Ascending aorta (tissue), 2 donors: ENCODE measurements around the gene GHDC. TPM values are rescaled to one million over a fixed set of nuclear protein-coding genes. Genes with fewer than 3 reads are reported as not detected.
"Not testable (repeated sequence)": the region's sequence is repeated elsewhere in the genome, so short reads cannot be mapped to it uniquely, and the experiment has no call there.

Source experiments
- DNase-seq, 2 donors: peaks; one replicate each; pipeline ENCODE4 v3.0.0-alpha.2; 2019; ENCODE audit warnings: low spot score in 2 of 2
- H3K27ac ChIP-seq, 2 donors: fragments of 200-600 bp; sonication (generic); one replicate each; pipeline ENCODE4 v1.5.1; 2016 to 2017; ENCODE audit warnings: mild to moderate bottlenecking in 1 of 2
- H3K27me3 ChIP-seq: fragments of 200-600 bp; sonication (generic); one replicate; pipeline ENCODE4 v1.5.1; 2017
- H3K36me3 ChIP-seq, 2 donors: fragments of 200-600 bp; sonication (generic); one replicate each; pipeline ENCODE4 v1.5.1; 2016
- H3K4me1 ChIP-seq, 2 donors: fragments of 200-600 bp; sonication (generic); one replicate each; pipeline ENCODE4 v1.5.1; 2016 to 2017; ENCODE audit warnings: mild to moderate bottlenecking in 1 of 2
- H3K4me3 ChIP-seq, 2 donors: fragments of 200-600 bp; sonication (generic); one replicate each; pipeline ENCODE4 v1.5.1; 2016 to 2017; ENCODE audit warnings: mild to moderate bottlenecking in 1 of 2
- H3K9me3 ChIP-seq, 2 donors: fragments of 200-600 bp; sonication (generic); one replicate each; pipeline ENCODE4 v1.5.1; 2016
- intact Hi-C: fragments of 100-400 bp; cut with DNase I; formaldehyde crosslinking; loops from one replicate; pipeline ENCODE4 v1.15.1; 2023
- total RNA-seq: library from RNA; depleted of rRNA; stranded (reverse); fragments of >200 nt; gene quantifications from one replicate; pipeline ENCODE4 v1.1.0, GENCODE V29; 2016
- TF ChIP-seq, protein P1 (sequence below), 3 experiments: fragments of 200-600 bp in 2 of 3; fragments of 450-650 bp in 1 of 3; sonication (generic) in 2 of 3; IDR thresholded peaks; one replicate each; pipeline ENCODE4 v1.5.1; 2016 to 2019; ENCODE audit warnings: antibody characterized with exemption in 3 of 3, mild to moderate bottlenecking in 1 of 3, moderate library complexity in 1 of 3

GHDC gene, protein sequence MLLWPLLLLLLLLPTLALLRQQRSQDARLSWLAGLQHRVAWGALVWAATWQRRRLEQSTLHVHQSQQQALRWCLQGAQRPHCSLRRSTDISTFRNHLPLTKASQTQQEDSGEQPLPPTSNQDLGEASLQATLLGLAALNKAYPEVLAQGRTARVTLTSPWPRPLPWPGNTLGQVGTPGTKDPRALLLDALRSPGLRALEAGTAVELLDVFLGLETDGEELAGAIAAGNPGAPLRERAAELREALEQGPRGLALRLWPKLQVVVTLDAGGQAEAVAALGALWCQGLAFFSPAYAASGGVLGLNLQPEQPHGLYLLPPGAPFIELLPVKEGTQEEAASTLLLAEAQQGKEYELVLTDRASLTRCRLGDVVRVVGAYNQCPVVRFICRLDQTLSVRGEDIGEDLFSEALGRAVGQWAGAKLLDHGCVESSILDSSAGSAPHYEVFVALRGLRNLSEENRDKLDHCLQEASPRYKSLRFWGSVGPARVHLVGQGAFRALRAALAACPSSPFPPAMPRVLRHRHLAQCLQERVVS
- 94.3 TPM for total RNA-seq

DNA sequence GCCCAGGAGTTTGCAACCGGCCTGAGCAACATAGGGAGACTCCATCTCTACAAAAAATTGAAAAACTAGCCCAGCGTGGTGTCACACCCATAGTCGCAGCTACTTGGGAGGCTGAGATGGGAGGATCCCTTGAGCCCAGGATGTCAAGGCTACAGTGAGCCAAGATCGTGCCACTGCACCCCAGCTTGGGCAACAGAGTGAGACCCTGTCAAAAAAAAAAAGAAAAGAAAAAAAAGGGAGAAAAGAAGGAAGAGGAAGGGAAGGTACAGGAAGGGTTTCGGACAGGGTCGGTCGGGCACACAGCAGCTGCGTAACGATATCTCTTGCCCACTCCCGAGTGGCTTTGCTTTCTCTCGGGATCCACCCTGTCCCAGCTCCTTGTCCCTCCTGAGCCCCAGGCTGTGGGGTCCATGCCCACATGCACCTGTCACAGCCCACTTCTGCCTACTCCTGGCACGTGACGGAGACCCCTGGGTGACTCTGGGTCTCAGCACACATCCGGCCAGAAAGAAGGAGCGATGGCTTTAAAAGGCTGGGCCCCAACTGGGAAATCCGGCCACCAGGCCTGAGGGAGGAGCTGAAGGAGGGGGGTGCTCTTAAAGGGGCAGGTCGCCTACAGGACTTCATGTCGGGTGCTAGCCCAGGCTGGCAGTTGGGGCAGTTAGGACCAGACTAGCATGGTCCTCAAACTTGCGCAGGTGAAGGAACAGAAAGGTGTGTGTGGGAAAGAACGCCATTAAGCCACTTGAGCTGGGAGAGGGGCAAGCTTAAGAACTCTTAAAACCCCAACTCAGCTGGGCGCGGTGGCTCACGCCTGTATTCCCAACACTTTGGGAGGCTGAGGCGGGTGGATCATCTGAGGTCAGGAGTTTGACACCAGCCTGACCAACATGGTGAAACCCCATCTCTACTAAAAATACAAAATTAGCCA, at the start of gene GHDC:
TSS of gene GHDC (minus strand) at position 526 of the 931 bp plus-strand sequence. CDS start 913 bp downstream, outside the sequence.
- no peaks in the 10 kb centered on the region for H3K9me3 ChIP-seq
- intact Hi-C loops: loop anchor here (5.0 kb wide), 1 partner anchor 83 kb away; the partner anchor contains the start of gene STAT5B
- peaks cover 7 to 16% of the 10 kb centered on the region in 2 donors for H3K4me1 ChIP-seq
- H3K4me3 ChIP-seq: peak within 1 kb of the TSS; percentile 65 to 66
- H3K27me3 ChIP-seq: no peaks in the 10 kb centered on the region
- peak within 1 kb of the TSS; percentile 59 to 67 for H3K27ac ChIP-seq
- TF ChIP-seq, protein P1, sequence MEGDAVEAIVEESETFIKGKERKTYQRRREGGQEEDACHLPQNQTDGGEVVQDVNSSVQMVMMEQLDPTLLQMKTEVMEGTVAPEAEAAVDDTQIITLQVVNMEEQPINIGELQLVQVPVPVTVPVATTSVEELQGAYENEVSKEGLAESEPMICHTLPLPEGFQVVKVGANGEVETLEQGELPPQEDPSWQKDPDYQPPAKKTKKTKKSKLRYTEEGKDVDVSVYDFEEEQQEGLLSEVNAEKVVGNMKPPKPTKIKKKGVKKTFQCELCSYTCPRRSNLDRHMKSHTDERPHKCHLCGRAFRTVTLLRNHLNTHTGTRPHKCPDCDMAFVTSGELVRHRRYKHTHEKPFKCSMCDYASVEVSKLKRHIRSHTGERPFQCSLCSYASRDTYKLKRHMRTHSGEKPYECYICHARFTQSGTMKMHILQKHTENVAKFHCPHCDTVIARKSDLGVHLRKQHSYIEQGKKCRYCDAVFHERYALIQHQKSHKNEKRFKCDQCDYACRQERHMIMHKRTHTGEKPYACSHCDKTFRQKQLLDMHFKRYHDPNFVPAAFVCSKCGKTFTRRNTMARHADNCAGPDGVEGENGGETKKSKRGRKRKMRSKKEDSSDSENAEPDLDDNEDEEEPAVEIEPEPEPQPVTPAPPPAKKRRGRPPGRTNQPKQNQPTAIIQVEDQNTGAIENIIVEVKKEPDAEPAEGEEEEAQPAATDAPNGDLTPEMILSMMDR (IDR thresholded peaks at IDR 0.05): no peak
- DNase-seq: peak; percentile 45 to 94
- H3K36me3 ChIP-seq: no peaks in the 10 kb centered on the region

DNA sequence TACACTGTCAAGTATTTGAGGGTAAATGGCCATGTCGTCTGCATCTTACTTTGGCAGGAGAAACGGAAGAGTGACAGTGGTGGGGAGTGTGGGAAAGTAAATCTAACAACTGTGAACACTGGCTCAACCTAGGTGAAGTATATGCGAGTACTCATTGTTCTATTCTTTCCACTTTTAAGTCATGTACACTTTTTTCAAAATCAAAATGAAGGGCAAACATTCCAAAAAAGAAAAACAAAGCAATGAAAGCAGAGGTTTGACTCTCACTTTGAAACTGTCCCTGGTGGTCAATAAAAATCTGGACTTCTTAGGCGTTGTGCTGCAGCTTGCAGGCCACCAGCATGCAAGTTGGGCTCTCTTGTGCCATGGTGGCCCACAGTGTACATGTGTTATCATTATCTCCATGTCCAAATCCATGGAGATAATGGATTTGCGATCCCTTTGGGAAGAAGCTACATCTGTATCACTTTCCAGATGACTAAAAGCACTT, 49.2 kb upstream of the GHDC start:
- TF ChIP-seq, protein P1 (IDR thresholded peaks at IDR 0.05): no peak
- no peak for DNase-seq
- intact Hi-C loops: no loop called here
- Histone ChIP-seq H3K9me3 (no peaks in the 10 kb centered on the region), H3K27me3 (no peaks in the 10 kb centered on the region), H3K4me1 (peaks cover 5 to 6% of the 10 kb centered on the region in 2 donors), H3K4me3 (no peak overlapping the region), H3K27ac (no peak overlapping the region), H3K36me3 (no peaks in the 10 kb centered on the region)

DNA sequence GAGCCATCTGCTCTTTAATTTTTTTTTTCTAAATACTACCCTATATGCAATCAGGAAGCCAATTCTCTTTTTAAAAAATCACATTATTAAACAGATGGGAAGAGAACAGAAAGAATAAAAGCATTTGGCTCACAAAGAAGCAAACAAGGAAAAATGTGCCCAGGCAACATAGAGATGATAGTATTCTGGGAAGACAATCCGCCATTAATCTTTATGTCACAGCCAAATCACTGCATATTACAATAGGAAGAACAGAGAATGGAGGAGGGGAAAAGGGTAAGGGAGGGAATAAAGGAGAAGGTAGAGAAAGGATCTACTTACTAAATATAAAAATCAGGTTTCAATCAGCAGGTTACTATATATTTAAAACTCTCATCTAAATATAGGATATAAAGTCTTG, 47.6 kb upstream of the GHDC start:
- TF ChIP-seq, protein P1 (IDR thresholded peaks at IDR 0.05): no peak
- intact Hi-C loops: no loop called here
- no peak overlapping the region for H3K27ac ChIP-seq

DNA sequence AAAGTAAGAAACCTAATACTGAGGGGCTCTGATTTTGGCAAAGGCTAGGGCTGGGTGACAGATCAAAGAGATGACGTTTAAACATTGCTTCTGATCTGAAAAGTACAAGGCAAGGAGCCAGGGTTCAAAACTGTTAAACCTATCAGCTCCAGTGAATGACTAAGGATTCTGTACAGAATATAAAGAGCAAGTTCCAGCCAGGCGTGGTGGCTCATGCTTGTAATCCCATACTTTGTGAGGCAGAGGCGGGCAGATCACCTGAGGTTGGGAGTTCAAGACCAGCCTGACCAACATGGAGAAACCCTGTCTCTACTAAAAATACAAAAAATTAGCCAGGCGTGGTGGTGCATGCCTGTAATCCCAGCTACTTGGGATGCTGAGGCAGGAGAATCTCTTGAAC, 46.6 kb upstream of the GHDC start:
- not testable (repeated sequence) for H3K36me3 ChIP-seq, H3K27ac ChIP-seq

More for the DNA sequence above, 47.6 kb upstream of the GHDC start:
- Histone ChIP-seq H3K36me3 (no peaks in the 10 kb centered on the region), H3K4me3 (no peak overlapping the region), H3K27me3 (no peaks in the 10 kb centered on the region), H3K9me3 (no peaks in the 10 kb centered on the region), H3K4me1 (no peaks in the 10 kb centered on the region)
- no peak for DNase-seq

GRCh38 chr17:42240201-42240600, 45.9 kb upstream of the GHDC start:
- intact Hi-C loops: no loop called here
- DNase-seq: no peak
- Histone ChIP-seq H3K9me3 (no peaks in the 10 kb centered on the region), H3K27ac (no peak overlapping the region), H3K36me3 (no peaks in the 10 kb centered on the region), H3K4me1 (no peaks in the 10 kb centered on the region), H3K4me3 (no peak overlapping the region), H3K27me3 (no peaks in the 10 kb centered on the region)
- TF ChIP-seq, protein P1 (IDR thresholded peaks at IDR 0.05): no peak

More for the DNA sequence above, 46.6 kb upstream of the GHDC start:
- H3K4me3 ChIP-seq, H3K27me3 ChIP-seq, H3K9me3 ChIP-seq, H3K4me1 ChIP-seq, intact Hi-C loops, DNase-seq: not testable (repeated sequence)

DNA sequence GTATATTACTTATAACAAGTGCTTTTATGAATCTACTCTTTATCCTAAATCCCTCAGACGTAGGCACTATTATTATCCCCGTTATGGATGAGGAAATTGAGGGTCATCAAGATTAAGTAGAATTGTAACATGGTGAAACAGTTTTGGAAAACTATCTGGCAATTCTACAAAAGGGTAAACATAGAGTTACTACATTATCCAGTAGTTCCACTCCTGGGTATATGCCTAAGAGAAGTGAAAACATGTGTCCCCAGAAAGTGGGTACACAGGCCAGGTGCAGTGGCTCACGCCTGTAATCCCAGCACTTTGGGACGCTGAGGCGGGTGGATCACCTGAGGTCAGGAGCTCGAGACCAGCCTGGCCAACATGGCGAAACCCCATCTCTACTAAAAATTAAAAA, 45.3 kb upstream of the GHDC start:
- H3K36me3 ChIP-seq, H3K4me3 ChIP-seq, H3K4me1 ChIP-seq, H3K27ac ChIP-seq, DNase-seq, H3K9me3 ChIP-seq, H3K27me3 ChIP-seq, intact Hi-C loops: not testable (repeated sequence)
